ENCODE data around the gene PIK3R6. TPM values are rescaled to one million over a fixed set of nuclear protein-coding genes. Genes with fewer than 3 reads are reported as not detected.

Gene PIK3R6
- polyA plus RNA-seq, 1 donor (not counting 4 experiments of a cell fraction or from before 2014, with no cell fraction given) = 0.03 TPM

DNA sequence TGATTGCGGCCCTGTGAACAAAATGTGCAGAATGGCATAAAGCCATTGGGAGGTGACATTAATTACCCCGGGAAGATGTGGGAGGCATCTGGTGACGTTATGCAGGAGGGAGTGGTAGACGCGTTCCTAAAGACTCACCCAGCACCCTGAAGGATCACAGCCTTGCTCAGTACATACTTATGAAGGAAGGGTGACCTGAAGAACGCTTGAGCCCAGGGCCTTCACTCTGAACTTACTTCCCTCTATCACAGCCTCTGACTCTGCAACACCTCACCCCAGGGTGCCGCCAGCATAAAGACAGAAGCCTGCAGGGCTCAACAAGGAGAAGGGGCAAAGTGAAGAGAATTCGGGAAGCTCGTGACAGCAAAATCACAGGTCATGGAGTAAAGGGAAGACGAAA, 77.7 kb downstream of the PIK3R6 start:
- TF ChIP-seq EZH2 (IDR thresholded peaks at IDR 0.05; ENCODE audit: low read length) = no peak
- TF ChIP-seq, protein P1, sequence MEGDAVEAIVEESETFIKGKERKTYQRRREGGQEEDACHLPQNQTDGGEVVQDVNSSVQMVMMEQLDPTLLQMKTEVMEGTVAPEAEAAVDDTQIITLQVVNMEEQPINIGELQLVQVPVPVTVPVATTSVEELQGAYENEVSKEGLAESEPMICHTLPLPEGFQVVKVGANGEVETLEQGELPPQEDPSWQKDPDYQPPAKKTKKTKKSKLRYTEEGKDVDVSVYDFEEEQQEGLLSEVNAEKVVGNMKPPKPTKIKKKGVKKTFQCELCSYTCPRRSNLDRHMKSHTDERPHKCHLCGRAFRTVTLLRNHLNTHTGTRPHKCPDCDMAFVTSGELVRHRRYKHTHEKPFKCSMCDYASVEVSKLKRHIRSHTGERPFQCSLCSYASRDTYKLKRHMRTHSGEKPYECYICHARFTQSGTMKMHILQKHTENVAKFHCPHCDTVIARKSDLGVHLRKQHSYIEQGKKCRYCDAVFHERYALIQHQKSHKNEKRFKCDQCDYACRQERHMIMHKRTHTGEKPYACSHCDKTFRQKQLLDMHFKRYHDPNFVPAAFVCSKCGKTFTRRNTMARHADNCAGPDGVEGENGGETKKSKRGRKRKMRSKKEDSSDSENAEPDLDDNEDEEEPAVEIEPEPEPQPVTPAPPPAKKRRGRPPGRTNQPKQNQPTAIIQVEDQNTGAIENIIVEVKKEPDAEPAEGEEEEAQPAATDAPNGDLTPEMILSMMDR (optimal IDR thresholded peaks at IDR 0.05 in 1 of 3, IDR thresholded peaks at IDR 0.05 in 1 of 3, conservative IDR thresholded peaks at IDR 0.05 in 1 of 3; ENCODE audit: extremely low read depth in 1 of 3, insufficient read depth in 2 of 3, low read length in 3 of 3) = no peak
- Histone ChIP-seq H4K20me1 (ENCODE audit: control insufficient read depth, extremely low read depth, insufficient read depth, low read length) (no peaks in the 10 kb centered on the region), H3K9me3 (ENCODE audit: control insufficient read depth, low read depth, low read length) (peaks cover 3% of the 10 kb centered on the region), H3K27me3 (ENCODE audit: control insufficient read depth, extremely low read depth, insufficient read depth, low read length) (no peaks in the 10 kb centered on the region), H2AFZ (ENCODE audit: control insufficient read depth, low read length) (no peak overlapping the region), H3K4me3 (ENCODE audit: control insufficient read depth in 2 of 3, extremely low read depth in 1 of 3, insufficient read depth in 2 of 3, low read depth in 1 of 3, low read length in 3 of 3) (no peak overlapping the region), H3K4me2 (ENCODE audit: control insufficient read depth, extremely low read depth, insufficient read depth, low read depth, low read length) (no peak overlapping the region), H3K4me1 (ENCODE audit: control insufficient read depth, extremely low read depth, insufficient read depth, low read length) (no peaks in the 10 kb centered on the region), H3K9ac (ENCODE audit: control insufficient read depth, extremely low read depth, insufficient read depth, low read length) (no peak overlapping the region), H3K79me2 (ENCODE audit: control insufficient read depth, insufficient read depth, low read length) (no peaks in the 10 kb centered on the region), H3K36me3 (ENCODE audit: control insufficient read depth in 2 of 2, extremely low read depth in 1 of 2, insufficient read depth in 2 of 2, low read length in 2 of 2) (no peaks in the 10 kb centered on the region), H3K9me1 (ENCODE audit: control insufficient read depth, extremely low read depth, insufficient read depth, low read length) (no peaks in the 10 kb centered on the region), H3K27ac (ENCODE audit: control insufficient read depth, insufficient read depth, low read length) (no peak overlapping the region)
- dilution Hi-C loops (cut with MboI; ENCODE audit: extremely low pct_ligation_motif_present, low sequenced_read_pairs) = no loop called here
- no peak for FAIRE-seq
- no peak for DNase-seq (ENCODE audit: low read depth, low spot score)

DNA sequence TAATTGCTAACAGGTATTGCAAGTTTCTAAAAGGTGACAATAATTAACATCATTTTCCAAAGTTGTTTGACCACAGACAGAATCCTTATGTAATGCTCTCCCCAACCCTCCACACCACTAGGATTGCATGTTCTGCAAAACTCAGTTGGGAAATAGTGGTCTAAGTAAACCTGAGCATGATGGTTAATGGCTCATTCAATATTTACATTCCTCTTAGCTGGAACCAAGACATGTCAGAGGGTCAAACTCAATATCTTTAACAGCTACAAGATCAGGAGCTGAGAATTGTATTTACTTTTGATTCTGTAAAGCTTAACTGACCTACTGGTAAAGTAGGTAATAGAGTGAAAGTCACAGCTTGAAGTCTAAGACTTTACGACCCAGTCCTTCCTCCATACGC, 78.5 kb downstream of the PIK3R6 start:
- FAIRE-seq = no peak
- Histone ChIP-seq H3K27me3 (ENCODE audit: control insufficient read depth, extremely low read depth, insufficient read depth, low read length) (no peaks in the 10 kb centered on the region), H3K9ac (ENCODE audit: control insufficient read depth, extremely low read depth, insufficient read depth, low read length) (no peak overlapping the region), H3K36me3 (ENCODE audit: control insufficient read depth in 2 of 2, extremely low read depth in 1 of 2, insufficient read depth in 2 of 2, low read length in 2 of 2) (no peaks in the 10 kb centered on the region), H3K9me3 (ENCODE audit: control insufficient read depth, low read depth, low read length) (peaks cover 3% of the 10 kb centered on the region), H3K4me2 (ENCODE audit: control insufficient read depth, extremely low read depth, insufficient read depth, low read depth, low read length) (no peak overlapping the region), H4K20me1 (ENCODE audit: control insufficient read depth, extremely low read depth, insufficient read depth, low read length) (no peaks in the 10 kb centered on the region), H3K4me1 (ENCODE audit: control insufficient read depth, extremely low read depth, insufficient read depth, low read length) (no peaks in the 10 kb centered on the region), H2AFZ (ENCODE audit: control insufficient read depth, low read length) (no peak overlapping the region), H3K79me2 (ENCODE audit: control insufficient read depth, insufficient read depth, low read length) (no peaks in the 10 kb centered on the region), H3K9me1 (ENCODE audit: control insufficient read depth, extremely low read depth, insufficient read depth, low read length) (no peaks in the 10 kb centered on the region), H3K4me3 (ENCODE audit: control insufficient read depth in 2 of 3, extremely low read depth in 1 of 3, insufficient read depth in 2 of 3, low read depth in 1 of 3, low read length in 3 of 3) (no peak overlapping the region), H3K27ac (ENCODE audit: control insufficient read depth, insufficient read depth, low read length) (no peak overlapping the region)
- TF ChIP-seq, protein P1 (optimal IDR thresholded peaks at IDR 0.05 in 1 of 3, IDR thresholded peaks at IDR 0.05 in 1 of 3, conservative IDR thresholded peaks at IDR 0.05 in 1 of 3; ENCODE audit: extremely low read depth in 1 of 3, insufficient read depth in 2 of 3, low read length in 3 of 3) = no peak
- DNase-seq (ENCODE audit: low read depth, low spot score) = no peak
- dilution Hi-C loops (cut with MboI; ENCODE audit: extremely low pct_ligation_motif_present, low sequenced_read_pairs) = no loop called here
